NCI-H69 (cell line): ENCODE results near the gene FGF2.

Experiments
- DNase-seq: peaks from one replicate; lab custom pipeline; 2025; lab: John Stamatoyannopoulos, UW

The FGF2 gene

DNA sequence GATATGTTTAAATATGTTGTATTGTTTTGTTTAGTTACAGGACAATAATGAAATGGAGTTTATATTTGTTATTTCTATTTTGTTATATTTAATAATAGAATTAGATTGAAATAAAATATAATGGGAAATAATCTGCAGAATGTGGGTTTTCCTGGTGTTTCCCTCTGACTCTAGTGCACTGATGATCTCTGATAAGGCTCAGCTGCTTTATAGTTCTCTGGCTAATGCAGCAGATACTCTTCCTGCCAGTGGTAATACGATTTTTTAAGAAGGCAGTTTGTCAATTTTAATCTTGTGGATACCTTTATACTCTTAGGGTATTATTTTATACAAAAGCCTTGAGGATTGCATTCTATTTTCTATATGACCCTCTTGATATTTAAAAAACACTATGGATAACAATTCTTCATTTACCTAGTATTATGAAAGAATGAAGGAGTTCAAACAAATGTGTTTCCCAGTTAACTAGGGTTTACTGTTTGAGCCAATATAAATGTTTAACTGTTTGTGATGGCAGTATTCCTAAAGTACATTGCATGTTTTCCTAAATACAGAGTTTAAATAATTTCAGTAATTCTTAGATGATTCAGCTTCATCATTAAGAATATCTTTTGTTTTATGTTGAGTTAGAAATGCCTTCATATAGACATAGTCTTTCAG lies 68.8 kb downstream of the FGF2 start:
- DNase-seq: no peak

DNA sequence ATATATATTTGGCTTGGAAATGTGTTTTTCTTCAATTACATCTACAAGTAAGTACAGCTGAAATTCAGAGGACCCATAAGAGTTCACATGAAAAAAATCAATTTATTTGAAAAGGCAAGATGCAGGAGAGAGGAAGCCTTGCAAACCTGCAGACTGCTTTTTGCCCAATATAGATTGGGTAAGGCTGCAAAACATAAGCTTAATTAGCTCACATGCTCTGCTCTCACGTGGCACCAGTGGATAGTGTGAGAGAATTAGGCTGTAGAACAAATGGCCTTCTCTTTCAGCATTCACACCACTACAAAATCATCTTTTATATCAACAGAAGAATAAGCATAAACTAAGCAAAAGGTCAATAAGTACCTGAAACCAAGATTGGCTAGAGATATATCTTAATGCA lies 69.6 kb downstream of the FGF2 start:
- no peak for DNase-seq

DNA sequence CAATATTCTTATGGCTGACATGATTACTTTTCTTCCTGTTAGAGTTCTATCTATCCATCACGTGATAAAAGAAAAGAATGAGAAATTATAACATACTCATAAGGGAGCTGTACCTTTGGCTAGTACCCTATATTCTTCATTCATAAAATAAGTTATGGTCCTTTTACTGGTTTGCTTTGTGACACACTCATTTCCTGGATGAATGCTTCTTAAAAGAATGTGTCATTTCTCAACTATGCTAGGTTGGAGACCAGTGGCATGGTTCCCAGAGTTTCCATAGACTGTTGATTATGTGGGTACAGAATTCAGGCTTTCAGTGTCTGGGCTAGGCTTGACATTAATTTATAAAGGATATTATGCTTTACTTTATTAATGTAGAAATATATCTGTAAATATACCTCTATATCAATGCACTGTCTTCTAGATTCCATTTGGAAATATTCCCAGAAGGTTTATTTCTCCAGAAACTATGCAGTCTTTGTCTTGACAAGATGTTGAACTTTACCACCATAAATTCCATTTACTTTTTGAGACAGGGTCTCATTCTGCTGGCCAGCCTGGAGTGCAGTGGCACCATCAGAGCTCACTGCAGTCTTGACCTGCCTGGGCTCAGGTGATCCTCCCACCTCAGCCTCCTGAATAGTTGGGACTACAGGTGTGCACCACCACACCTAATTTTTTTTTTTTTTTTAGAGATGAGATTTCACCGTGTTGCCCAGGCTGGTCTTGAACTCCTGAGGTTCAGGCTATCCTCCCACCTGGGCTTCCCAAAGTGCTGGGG lies 71.9 kb downstream of the FGF2 start:
- DNase-seq: peak; percentile 3

DNA sequence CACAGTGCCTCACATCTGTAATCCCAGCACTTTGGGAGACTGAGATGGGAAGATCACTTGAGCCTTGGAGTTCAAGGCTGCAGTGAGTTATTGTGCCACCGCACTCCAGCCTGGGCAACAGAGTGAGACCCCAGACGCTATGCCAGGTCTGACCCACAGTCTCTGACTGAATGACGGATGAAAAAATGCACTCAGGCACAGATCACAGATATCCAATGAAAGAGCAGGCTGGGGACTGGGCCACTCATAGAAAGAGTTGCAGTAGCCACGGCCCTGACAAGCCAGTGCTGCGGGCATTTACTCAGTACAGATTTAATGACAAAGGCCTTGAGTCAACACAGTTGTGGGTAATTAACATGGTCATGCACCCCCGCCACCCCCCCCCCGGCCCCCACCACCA lies 73.1 kb downstream of the FGF2 start:
- no peak for DNase-seq

DNA sequence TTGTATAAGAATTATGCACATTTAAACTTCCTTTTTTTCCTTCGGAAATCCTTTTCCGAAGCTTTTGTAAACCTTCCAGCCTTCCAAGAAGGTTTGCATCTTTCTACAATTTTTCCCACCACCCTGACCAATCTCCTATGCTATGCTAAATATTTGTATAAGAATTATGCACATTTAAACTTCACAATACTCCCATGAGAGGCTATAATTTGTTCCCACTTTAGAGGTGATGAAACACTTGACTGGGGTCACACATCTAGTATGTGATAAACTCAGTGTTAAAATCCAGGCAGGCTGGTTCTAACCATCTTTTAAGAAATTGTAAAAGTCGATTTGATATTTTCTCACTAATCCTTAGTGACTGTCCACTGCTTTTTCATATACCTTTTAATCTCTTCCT lies 73.7 kb downstream of the FGF2 start:
- DNase-seq: no peak

DNA sequence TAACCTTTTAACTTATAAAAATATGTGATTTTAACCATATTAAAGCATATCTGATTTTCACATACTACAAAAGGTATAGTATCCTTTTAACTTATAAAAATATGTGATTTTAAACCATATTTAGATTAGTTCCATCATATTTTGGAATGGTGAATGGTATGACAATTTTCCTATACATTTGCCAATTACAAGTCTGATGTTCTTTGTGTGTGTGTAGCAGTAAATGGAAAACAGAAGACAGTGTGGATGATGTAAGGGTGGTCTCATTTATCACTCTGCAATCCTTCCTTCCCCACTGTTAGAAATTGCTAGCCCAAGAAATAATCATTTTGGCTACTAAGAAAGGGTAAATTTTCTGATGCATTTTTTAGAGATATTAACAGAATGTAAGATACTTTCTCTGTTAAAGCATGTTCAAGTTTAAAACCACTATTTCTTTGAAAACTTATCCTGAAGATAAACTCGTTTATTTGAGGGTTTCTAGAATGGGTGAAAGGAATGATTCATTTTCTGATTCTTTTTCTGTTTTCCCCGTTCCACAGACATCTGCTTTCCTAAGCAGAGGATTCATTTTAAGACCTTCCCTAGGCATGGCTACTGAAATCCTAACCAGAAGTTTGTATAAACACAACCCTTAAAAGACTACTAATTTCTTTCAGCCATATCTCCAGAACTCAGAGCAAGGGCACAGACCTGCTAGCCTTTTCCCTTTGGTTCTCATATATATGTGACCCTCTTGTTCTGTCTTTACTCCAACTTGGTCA lies 74.8 kb downstream of the FGF2 start:
- no peak for DNase-seq

DNA sequence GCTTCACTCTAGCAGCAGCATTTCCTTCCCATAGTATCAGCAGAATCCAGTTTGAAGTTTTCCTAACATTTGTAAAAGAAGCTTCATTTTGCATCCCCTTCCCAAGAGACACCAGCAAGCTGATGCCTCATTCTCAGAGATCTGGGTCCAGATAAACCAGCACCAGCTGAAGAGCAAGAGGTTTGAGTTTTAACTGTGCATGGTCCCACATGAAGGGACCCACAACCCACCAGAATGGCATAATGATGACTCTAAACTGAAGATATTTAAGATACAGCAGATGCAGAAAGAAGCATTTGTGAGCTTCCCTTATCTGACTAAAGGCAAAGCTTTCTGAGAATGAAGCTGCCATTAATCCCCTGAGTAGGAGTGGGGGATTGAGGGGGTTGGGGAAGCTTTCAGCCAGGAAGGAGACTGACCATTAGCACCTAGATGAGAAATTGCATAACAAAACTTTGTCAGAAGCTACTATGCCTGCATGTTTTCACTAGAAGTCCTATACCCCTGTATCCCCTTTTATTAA lies 77.2 kb downstream of the FGF2 start:
- DNase-seq: no peak

DNA sequence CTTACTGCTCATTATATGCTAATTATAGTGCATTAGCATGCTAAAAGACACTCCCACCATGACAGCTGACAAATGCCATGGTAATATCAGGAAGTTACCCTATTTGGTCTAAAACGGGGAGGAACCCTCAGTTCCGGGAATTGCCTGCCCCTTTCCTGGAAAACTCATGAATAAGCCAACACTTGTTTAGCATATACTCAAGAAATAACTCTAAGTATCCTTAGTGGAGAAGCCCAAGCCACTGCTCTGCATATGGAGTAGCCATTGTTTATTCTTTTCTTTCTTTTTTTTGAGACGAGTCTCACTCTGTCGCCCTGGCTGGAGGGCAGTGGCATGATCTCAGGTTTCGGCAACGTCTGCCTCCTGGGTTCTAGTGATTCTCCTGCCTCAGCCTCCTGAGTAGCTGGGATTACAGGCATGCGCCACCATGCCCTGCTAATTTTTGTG lies 80.3 kb downstream of the FGF2 start:
- DNase-seq: no peak

DNA sequence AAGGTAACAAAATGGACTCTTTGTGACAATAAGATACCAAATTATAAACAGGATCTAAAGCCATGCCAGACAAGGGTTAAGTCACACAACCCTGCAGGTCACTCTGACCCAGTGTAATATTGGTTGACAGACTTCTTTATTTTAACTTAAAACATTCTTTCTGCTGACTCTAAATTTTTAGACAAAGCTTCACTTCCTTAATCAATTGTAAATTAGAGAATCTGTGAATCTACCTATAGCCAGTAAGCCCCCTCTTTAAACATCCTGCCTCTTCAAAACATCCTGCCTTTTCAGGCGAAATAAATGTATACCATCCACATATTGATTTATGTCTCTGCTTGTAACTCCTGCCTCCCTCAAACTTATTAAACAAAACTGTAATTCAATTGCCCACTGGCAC lies 81.6 kb downstream of the FGF2 start:
- DNase-seq: no peak

DNA sequence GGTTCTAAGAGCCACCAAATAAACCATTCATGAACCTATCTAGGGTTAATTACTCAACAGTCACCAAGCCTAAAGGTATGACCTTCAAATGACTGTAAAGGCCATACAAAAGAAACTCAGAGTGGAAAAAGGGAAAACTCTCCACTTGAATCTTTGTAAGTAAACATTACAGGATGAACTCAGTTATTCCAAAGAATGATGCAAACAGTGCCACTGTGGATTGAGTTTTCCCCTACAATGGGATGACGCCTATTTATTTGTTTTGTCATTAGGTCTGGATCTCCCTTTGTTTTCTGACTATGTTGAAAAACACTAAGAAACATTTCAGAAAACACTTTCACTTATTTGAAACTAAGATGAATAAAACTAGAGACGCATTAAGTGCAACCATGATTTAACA lies 83.1 kb downstream of the FGF2 start:
- DNase-seq: no peak

DNA sequence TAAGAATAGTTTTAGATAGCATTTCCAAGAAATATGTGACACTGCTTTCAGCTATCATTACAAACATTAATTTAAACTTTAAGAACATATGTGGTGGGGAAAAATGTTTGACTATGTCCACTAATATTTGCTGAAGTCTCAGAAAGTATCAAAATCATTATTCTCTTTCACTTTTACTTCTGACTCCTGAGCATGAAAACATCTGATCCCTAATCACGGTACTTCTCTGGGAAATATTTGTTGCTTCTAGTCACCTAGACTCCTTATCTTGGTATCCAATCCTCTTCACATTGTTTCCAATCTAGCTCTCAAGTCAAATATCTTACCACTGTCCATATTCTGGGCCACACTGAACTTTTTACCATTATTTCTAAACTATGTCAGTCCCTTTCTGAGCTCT lies 85.0 kb downstream of the FGF2 start:
- no peak for DNase-seq

DNA sequence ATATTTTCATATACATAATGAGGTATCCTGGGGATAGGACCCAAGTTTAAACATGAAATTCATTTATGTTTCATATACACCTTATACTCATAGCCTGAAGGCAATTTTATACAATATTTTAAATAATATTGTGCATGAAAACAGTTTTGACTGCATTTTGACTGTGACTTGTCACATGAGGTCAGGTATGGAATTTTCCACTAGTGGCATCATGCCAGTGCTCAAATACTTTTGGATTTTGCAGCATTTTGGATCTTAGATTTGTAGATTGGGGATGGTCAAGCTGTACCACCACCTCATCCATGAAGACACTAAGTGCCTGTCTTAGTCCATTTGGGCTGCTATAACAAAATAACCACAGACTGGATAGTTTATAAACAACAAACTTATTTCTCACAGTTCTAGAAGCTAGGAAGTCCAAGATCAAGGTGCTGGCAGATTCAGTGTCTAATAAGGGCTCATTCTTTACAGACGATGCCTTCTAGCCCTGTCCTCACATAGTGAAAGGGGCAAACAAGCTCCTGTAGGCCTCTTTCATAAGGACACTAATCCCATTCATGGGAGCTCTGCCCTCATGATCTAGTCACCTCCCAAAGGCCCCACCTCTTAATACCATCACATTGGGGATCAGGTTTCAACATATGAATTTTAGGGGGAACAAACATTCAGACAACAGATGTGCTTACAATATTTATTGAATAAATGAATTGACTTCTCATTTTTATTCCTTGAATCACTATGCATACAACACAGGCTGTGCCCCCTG lies 86.4 kb downstream of the FGF2 start:
- DNase-seq: peak; percentile 6

DNA sequence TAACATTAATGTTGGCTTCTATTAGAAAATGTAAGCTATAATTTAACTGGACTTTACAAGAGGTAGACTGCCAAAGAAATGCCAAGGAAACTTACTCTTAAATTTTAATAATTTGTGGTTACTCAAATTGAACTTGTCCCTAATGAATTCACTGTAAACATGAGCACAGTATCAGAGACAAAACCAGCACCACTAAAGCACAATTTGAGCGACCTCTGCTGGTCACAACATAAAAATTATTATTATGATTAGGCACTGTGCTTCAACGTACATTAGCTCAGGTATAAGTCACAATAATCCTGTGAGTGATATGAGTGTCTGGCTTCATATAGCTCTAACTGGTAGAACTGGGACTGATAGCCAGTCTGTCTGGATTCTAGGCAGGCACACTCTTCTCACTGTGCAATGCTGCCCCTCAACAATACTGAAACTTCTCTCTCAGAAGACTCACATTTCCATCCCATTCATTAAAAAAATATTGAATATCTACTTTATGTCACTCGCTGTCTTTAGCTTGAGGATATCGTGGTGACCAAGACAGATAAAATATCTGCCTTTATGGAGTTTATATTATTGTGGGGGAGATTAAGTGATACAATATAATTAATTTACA lies 87.8 kb downstream of the FGF2 start:
- peak; percentile 62 for DNase-seq

DNA sequence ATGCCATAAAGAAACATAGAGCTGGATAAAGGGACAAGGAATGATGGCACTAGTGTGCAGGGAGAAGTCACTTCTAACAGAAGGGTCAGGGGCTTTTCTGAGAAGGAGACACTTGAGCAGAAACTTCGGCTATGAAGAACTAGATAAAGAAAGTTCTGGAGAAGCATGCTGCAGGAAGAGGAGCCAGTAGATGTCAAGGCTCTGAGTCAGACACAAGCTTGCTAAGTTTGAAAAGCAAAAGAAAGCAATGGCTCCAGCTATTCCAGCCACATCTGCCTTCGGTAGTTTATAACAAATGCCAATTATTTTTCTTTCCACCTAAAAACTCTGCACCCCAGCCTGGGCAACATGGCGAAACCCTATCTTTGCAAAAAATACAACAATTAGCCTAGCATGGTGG lies 88.3 kb downstream of the FGF2 start:
- no peak for DNase-seq

DNA sequence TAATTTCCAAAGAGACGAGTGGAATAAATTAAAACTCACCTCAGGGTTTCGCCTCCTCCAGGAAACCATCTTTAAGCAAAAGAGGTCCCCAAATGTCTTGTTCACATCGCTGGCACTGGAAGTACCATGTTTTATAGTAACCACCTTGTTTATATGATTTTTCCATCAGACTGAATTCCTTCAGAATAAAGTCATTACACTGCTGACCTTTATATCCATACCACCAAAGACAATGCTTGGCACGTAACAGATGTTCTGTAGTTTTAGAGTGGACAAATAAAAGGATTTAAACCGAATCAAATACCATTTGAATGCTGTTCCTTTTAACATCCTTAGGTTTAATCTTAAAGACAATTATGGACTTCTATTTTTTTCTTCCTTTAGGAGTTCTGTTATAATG lies 91.1 kb downstream of the FGF2 start:
- no peak for DNase-seq

DNA sequence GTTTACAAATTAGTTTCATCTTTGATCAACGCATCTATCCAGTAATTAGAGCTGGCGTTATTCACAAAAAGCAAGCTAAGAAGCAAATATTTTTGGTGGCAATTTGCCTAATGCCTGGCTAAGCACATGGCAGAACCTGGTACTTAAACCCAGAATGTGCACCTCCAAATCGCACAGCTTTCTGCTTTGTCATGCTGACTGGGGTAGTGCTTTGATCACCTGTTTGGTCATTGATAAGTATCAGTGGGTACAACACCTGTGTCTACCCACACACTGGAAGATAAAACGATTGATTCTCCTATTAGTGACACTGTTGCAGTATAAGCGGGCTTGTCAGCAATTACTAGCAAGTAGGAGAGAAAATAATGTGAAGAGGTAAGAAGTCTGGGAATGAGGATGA lies 93.8 kb downstream of the FGF2 start:
- DNase-seq: no peak

DNA sequence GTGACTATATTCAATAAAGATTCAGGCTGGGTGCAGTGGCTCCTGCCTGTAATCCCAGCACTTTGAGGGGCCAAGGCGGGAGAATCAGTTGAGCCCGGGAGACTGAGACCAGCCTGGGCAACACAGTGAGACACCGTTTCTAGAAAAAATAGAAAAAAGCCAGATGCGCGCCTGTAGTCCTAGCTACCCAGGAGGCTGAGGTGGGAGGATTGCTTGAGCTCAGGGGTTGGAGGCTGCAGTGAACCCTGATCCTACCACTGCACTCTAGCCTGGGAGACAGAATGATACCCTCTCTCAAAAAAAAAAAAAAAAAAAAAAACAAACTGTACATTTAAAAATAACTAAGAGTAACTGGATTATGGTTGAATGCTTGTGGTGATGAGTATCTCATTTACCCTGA lies 94.7 kb downstream of the FGF2 start:
- no peak for DNase-seq

DNA sequence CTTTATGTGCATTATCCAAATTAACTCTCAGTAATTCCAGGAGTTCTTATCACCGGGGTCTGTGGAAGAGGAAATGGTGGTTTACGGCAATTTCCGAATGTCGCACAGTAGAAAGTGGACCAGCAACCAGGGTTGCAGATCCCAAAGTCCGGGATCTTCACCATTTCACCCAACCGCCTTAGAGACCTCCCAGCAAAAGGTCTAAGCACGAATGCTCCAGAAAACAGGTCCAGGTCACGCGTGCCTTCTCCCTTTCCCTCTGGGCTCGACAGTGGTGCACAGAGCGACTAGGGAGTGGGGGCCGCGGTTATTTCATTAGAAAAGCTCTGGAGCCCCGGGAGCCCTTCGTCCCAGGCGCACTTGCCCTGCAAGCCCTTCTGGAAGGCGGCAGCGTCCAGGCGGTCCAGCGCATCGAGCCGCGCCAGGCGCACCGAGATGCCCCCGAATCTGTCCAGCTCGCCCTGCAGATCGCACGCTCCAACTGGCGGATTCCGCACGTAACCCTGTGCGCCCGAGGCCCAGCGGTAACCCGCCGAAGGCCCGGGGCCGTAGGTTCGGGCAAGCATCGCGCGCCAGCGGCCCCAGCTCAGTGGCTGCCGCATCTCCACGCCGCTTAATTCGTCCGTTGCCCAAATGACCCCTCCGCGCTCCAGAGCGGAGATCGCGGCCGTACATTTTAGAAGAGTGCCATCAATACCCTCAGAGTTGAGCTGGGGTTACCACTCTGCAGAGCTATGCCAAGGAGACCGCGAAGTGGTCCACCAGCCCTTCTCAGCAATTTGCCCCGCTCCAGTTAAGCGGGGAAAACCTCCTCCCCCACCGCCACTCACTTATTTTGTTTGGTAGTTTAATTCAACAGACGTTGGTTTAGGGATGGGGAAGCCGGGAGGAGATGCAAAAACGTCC lies 95.6 kb downstream of the FGF2 start, which contains the start of gene NUDT6:
TSS of gene NUDT6 (minus strand) at position 627 of the 906 bp plus-strand sequence. CDS start at position 602, 25 bp downstream.
- peak; percentile 80 for DNase-seq

DNA sequence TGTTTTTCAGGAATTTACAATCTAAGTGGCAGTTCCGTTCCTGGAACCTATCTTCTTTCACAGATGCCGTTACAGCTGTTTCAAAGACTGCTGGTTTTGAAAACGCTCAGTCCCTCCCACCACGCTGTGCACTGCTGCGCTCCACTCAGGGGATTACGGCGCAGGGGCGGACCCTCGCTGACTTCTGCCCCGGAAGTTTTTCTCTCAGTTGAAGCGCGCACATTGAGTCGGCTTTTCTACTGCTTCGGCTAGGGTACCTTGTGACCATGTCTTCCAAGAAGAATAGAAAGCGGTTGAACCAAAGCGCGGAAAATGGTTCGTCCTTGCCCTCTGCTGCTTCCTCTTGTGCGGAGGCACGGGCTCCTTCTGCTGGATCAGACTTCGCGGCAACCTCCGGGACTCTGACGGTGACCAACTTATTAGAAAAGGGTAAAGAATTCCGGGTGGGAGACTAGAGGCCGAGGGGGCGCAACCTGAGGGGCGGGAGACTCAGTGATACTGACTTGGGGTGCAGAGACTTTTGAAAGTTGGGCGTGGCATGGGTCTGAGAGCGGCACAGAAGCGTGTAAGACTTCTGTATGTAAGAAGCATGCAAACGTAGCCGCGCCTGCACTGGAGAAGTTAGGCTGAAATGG lies 96.4 kb downstream of the FGF2 start:
- peak; percentile 86 for DNase-seq

DNA sequence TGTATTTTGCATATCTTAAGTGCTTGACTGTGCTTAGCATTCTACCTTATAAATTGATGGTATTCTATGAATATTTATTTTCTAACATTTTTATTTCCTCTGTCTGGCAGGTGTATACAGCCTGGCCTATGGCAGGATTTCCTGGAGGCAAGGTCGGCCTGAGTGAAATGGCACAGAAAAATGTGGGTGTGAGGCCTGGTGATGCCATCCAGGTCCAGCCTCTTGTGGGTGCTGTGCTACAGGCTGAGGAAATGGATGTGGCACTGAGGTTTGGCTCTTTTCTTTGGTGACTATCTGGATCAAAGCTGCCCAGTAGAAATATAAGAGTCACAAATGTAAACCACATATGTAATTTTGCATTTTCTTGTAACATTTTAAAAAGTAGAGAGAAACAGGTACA lies 102.3 kb downstream of the FGF2 start:
- DNase-seq: no peak
